SK-N-SH (cell line): ENCODE data around the gene CDH11. TPM values are rescaled to one million over a fixed set of nuclear protein-coding genes. Genes with fewer than 3 reads are reported as not detected.

ENCODE experiments used
- CTCF ChIA-PET: fragments of 300-600, 350-600 bp; formaldehyde crosslinking; extraction: SDS; loops from one replicate; lab custom pipeline; 2021; lab: Yijun Ruan, JAX
- POLR2A ChIA-PET: fragments of 350-600 bp; sonication (Branson Sonifier 250); formaldehyde crosslinking; extraction: SDS; loops from one replicate; lab custom pipeline; 2020; ENCODE audit warnings: antibody characterized with exemption, inconsistent platforms; lab: Yijun Ruan, JAX
- DNase-seq: peaks from one replicate; pipeline ENCODE4 v3.0.0; 2012
- H2AFZ ChIP-seq: fragments of 200-600 bp; sonication (generic); 2 replicates; pipeline ENCODE4 v1.8.1; 2016; ENCODE audit warnings: antibody characterized with exemption, mild to moderate bottlenecking, low read depth
- H3F3A ChIP-seq: fragments of 200-600 bp; sonication (generic); replicated peaks from 2 replicates; pipeline ENCODE3; 2016; ENCODE audit warnings: antibody characterized with exemption, mild to moderate bottlenecking; ENCODE audit not compliant: insufficient read depth
- H3K27ac ChIP-seq, 2 experiments: fragments of 200-500 bp in 1 of 2; fragments of 200-600 bp in 1 of 2; sonication (Bioruptor generic) in 1 of 2; sonication (generic), shearing (Covaris generic) in 1 of 2; 2 replicates each; pipeline versions ENCODE4 v1.5.1 to v1.6.1; 2014 to 2016; ENCODE audit warnings: low read depth in 2 of 2, inconsistent platforms in 1 of 2, low read length in 1 of 2, mild to moderate bottlenecking in 1 of 2, mixed read lengths in 1 of 2
- H3K27me3 ChIP-seq: fragments of 200-600 bp; sonication (generic), shearing (Covaris generic); 2 replicates; pipeline ENCODE4 v1.6.1; 2016; ENCODE audit warnings: mixed run types; ENCODE audit not compliant: insufficient read depth
- H3K36me3 ChIP-seq, 2 experiments: fragments of 200-500 bp in 1 of 2; fragments of 200-600 bp in 1 of 2; sonication (Bioruptor generic) in 1 of 2; sonication (generic) in 1 of 2; replicated peaks in 1 of 2; 2 replicates each; pipeline versions ENCODE3 to v1.5.1; 2014 to 2016; ENCODE audit warnings: low read length in 1 of 2, mild to moderate bottlenecking in 1 of 2; ENCODE audit not compliant: insufficient read depth in 2 of 2, control insufficient read depth in 1 of 2
- H3K4me1 ChIP-seq, 2 experiments: fragments of 200-500 bp in 1 of 2; fragments of 200-600 bp in 1 of 2; sonication (Bioruptor generic) in 1 of 2; sonication (generic), shearing (Covaris generic) in 1 of 2; 2 replicates each; pipeline versions ENCODE4 v1.5.1 to v1.6.1; 2014 to 2016; ENCODE audit warnings: low read depth in 1 of 2, low read length in 1 of 2, mixed run types in 1 of 2; ENCODE audit not compliant: insufficient read depth in 2 of 2, control insufficient read depth in 1 of 2
- H3K4me2 ChIP-seq: fragments of 200-600 bp; sonication (generic), shearing (Covaris generic); 2 replicates; pipeline ENCODE4 v1.6.1; 2017; ENCODE audit warnings: mixed run types
- H3K4me3 ChIP-seq, 2 experiments: fragments of 200-500 bp in 1 of 2; fragments of 200-600 bp in 1 of 2; sonication (Bioruptor generic) in 1 of 2; sonication (generic), shearing (Covaris generic) in 1 of 2; 2 replicates each; pipeline versions ENCODE4 v1.5.1 to v1.8.1; 2014 to 2016; ENCODE audit warnings: low read depth in 2 of 2, inconsistent platforms in 1 of 2, low read length in 1 of 2, mild to moderate bottlenecking in 1 of 2, mixed read lengths in 1 of 2, moderate library complexity in 1 of 2
- H3K79me2 ChIP-seq: fragments of 200-600 bp; sonication (generic); 2 replicates; pipeline ENCODE4 v1.8.1; 2017; ENCODE audit warnings: mild to moderate bottlenecking; ENCODE audit not compliant: insufficient read depth
- H3K9ac ChIP-seq: fragments of 200-600 bp; sonication (generic); 2 replicates; pipeline ENCODE4 v1.6.1; 2017; ENCODE audit warnings: mixed run types
- H3K9me2 ChIP-seq: fragments of 200-600 bp; sonication (generic); 2 replicates; pipeline ENCODE4 v1.6.1; 2017; ENCODE audit warnings: mixed run types
- H3K9me3 ChIP-seq: fragments of 200-600 bp; sonication (generic); 2 replicates; pipeline ENCODE4 v1.6.1; 2017; ENCODE audit warnings: mixed run types, mild to moderate bottlenecking, moderate library complexity
- H4K20me1 ChIP-seq: fragments of 200-600 bp; sonication (generic); 2 replicates; pipeline ENCODE4 v1.6.1; 2017; ENCODE audit warnings: mild to moderate bottlenecking, mixed run types; ENCODE audit not compliant: insufficient read depth
- CTCF ChIP-seq: fragments of 200-600 bp; sonication (generic); IDR thresholded peaks from 2 replicates; pipeline ENCODE4 v1.6.1; 2017; ENCODE audit warnings: antibody characterized with exemption, mild to moderate bottlenecking, moderate library complexity
- EP300 ChIP-seq, 2 experiments: IDR thresholded peaks; 2 replicates each; pipeline versions ENCODE4 v1.4.0 to v1.6.1; 2012; ENCODE audit warnings: borderline replicate concordance in 1 of 2, low read depth in 1 of 2, low read length in 1 of 2
- FOXJ3 ChIP-seq: sonication (generic); formaldehyde crosslinking; IDR thresholded peaks from 2 replicates; pipeline ENCODE4 v1.5.1; 2020; ENCODE audit warnings: mild to moderate bottlenecking, missing genetic modification reagents
- FOXM1 ChIP-seq: IDR thresholded peaks from 2 replicates; pipeline ENCODE4 v1.4.0; 2012; ENCODE audit warnings: low read depth, mild to moderate bottlenecking
- JUND ChIP-seq: IDR thresholded peaks from 2 replicates; pipeline ENCODE4 v1.4.0; 2012
- NRF1 ChIP-seq: IDR thresholded peaks from 2 replicates; pipeline ENCODE4 v1.6.1; 2012; ENCODE audit warnings: low read depth, mild to moderate bottlenecking, low read length
- POLR2AphosphoS5 ChIP-seq: IDR thresholded peaks from 2 replicates; pipeline ENCODE4 v1.6.1; 2012; ENCODE audit warnings: low read depth, low read length
- RAD21 ChIP-seq: IDR thresholded peaks from 2 replicates; pipeline ENCODE4 v1.6.1; 2012; ENCODE audit warnings: mild to moderate bottlenecking, low read length
- RCOR1 ChIP-seq: fragments of 150-350 bp; IDR thresholded peaks from 2 replicates; pipeline ENCODE4 v1.6.1; 2017; ENCODE audit warnings: antibody characterized with exemption, low read length
- REST ChIP-seq: IDR thresholded peaks from 2 replicates; pipeline ENCODE4 v1.6.1; 2012; ENCODE audit warnings: mild to moderate bottlenecking, low read depth, low read length, moderate library complexity
- RFX5 ChIP-seq: IDR thresholded peaks from 2 replicates; pipeline ENCODE4 v1.6.1; 2012; ENCODE audit warnings: mild to moderate bottlenecking, improper control_type of control experiment, low read length
- SMC3 ChIP-seq: IDR thresholded peaks from 2 replicates; pipeline ENCODE4 v1.6.1; 2012; ENCODE audit warnings: low read depth, low read length, improper control_type of control experiment
- TAF1 ChIP-seq: IDR thresholded peaks from 2 replicates; pipeline ENCODE4 v1.6.1; 2012; ENCODE audit warnings: low read depth, mild to moderate bottlenecking, low read length, moderate library complexity, borderline replicate concordance
- TCF12 ChIP-seq: IDR thresholded peaks from 2 replicates; pipeline ENCODE4 v1.4.0; 2012
- USF1 ChIP-seq: IDR thresholded peaks from 2 replicates; pipeline ENCODE4 v1.4.0; 2012; ENCODE audit warnings: low read depth, borderline replicate concordance
- USF2 ChIP-seq: fragments of 150-350 bp; IDR thresholded peaks from 2 replicates; pipeline ENCODE4 v1.6.1; 2017; ENCODE audit warnings: antibody characterized with exemption, low read length, low read depth, borderline replicate concordance
- ZBTB33 ChIP-seq: IDR thresholded peaks from 2 replicates; pipeline ENCODE4 v1.4.0; 2012; ENCODE audit warnings: low read depth, borderline replicate concordance
- WGBS: methylation state at CpG from one replicate; pipeline ENCODE4 v1.1.6; 2017; ENCODE audit warnings: low lambda C conversion rate; 5-methylcytosine and 5-hydroxymethylcytosine counted together
- polyA plus RNA-seq, 3 experiments: library from polyadenylated mRNA; depleted of rRNA; stranded (reverse); fragments of >200 nt; gene quantifications; 2 replicates each; pipeline ENCODE4 v1.2.3, GENCODE V29; 2012
- TF ChIP-seq, protein P1 (sequence below): IDR thresholded peaks from 2 replicates; pipeline ENCODE4 v1.4.0; 2012; ENCODE audit warnings: low read depth

Gene CDH11
- polyA plus RNA-seq, 1 of the 3 experiments (the other 2 are of a cell fraction) = 269 TPM

GRCh38 chr16:65116216-65116615 lies 5.6 kb downstream of the CDH11 start:
- no peak overlapping the region for H3K4me3 ChIP-seq
- peaks cover 26% of the 10 kb centered on the region for H3F3A ChIP-seq
- H4K20me1 ChIP-seq = peaks cover 77% of the 10 kb centered on the region
- WGBS = 85% methylated on average over 4 of the region's 4 CpGs
- peaks cover 100% of the 10 kb centered on the region for H3K79me2 ChIP-seq
- no peak overlapping the region for H3K9ac ChIP-seq
- H3K36me3 ChIP-seq = peaks cover 30 to 60% of the 10 kb centered on the region in 2 experiments
- ChIA-PET POLR2A (no interaction called here), CTCF (interaction anchor here (0.9 to 4.9 kb wide), 4 partner anchors 237 to 1655 kb away, joined by 3 to 22 read pairs (median 3); no protein-coding TSS in a partner anchor)
- H3K4me2 ChIP-seq = peak overlapping the region; percentile 83; the same call in 1 of the 2 replicates
- peak overlapping the region in 1 of 2 experiments; percentile 97; a peak in 1 of 4 replicates for H3K27ac ChIP-seq
- no peak for DNase-seq
- H3K27me3 ChIP-seq = no peaks in the 10 kb centered on the region
- TF ChIP-seq RFX5 (no peak), RCOR1 (no peak), ZBTB33 (no peak), TCF12 (no peak), RAD21 (no peak), EP300 (IDR thresholded peaks at IDR 0.05; ENCODE audit: borderline replicate concordance in 1 of 2, low read depth in 1 of 2, low read length in 1 of 2) (no peak)
- TF ChIP-seq, protein P1, sequence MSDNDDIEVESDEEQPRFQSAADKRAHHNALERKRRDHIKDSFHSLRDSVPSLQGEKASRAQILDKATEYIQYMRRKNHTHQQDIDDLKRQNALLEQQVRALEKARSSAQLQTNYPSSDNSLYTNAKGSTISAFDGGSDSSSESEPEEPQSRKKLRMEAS = no peak
- H3K4me1 ChIP-seq = peaks cover 16 to 41% of the 10 kb centered on the region in 2 experiments
- no peak overlapping the region for H2AFZ ChIP-seq
- no peaks in the 10 kb centered on the region for H3K9me3 ChIP-seq
- no peaks in the 10 kb centered on the region for H3K9me2 ChIP-seq

DNA sequence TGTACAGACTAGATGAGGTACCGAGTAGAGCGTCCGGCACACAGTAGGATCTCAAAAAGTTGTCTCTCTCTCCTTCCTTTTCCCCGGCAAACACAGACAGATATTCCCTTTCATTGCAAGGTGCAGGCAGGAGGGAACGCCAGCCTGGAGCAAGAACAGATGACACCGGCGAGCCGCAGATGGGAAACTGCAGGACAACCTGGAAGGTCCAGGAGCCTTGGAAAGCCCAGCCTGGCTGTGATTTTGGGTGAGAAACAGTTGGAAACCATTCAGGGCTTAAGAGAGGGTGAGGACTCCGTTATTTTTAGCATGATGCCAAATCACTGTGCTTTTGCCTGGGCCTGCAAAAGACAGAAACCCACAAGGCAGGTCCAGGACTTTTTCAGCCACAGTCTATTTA lies 7.3 kb downstream of the CDH11 start:
- peaks cover 17% of the 10 kb centered on the region for H3F3A ChIP-seq
- H3K4me3 ChIP-seq = no peak overlapping the region
- no peaks in the 10 kb centered on the region for H3K9me3 ChIP-seq
- H3K36me3 ChIP-seq = peaks cover 30 to 74% of the 10 kb centered on the region in 2 experiments
- peaks cover 100% of the 10 kb centered on the region for H3K79me2 ChIP-seq
- peaks cover 12 to 41% of the 10 kb centered on the region in 2 experiments for H3K4me1 ChIP-seq
- no peak overlapping the region; a peak in 1 of 4 replicates for H3K27ac ChIP-seq
- H3K9me2 ChIP-seq = no peaks in the 10 kb centered on the region
- no peak overlapping the region for H3K4me2 ChIP-seq
- H4K20me1 ChIP-seq = peaks cover 94% of the 10 kb centered on the region
- POLR2A ChIA-PET = no interaction called here
- H3K9ac ChIP-seq = no peak overlapping the region
- H3K27me3 ChIP-seq = no peaks in the 10 kb centered on the region
- CTCF ChIA-PET = interaction anchor here (0.9 to 4.9 kb wide), 4 partner anchors 399 to 1653 kb away, joined by 3 to 22 read pairs (median 3); no protein-coding TSS in a partner anchor
- H2AFZ ChIP-seq = no peak overlapping the region
- 82% methylated on average over 4 of the region's 9 CpGs for WGBS
- no peak for DNase-seq
- TF ChIP-seq RFX5 (no peak), USF2 (no peak), REST (no peak), USF1 (no peak), JUND (no peak), TAF1 (no peak), FOXM1 (no peak), SMC3 (no peak), FOXJ3 (CRISPR knock-in tag) (no peak), CTCF (no peak), POLR2AphosphoS5 (no peak), NRF1 (no peak)
- TF ChIP-seq, protein P1 = no peak
